ENCODE data around the gene GGN. TPM values are rescaled to one million over a fixed set of nuclear protein-coding genes. Genes with fewer than 3 reads are reported as not detected.

GGN gene
- total RNA-seq, 4 donors from 2014 or later = not detected

DNA sequence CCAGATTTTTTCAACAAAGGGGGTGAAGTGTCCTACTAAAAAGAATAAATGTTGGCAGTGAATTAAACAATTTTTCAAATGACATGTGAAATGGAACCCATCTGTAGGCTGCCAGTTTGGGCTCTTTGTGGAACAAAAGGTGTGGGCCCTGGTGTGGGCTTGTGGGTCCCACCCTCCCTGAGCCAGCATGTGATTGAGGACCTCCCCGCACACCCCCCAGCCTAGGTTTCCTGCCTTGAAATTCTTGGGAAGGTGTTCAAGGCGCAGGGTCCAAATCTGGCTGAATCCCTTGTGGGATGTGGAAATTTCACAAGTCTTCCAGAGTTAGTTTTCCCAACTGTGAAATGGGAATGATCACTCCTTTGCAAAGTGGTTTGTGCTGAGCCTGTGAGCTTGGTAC lies 4.1 kb downstream of the GGN start:
- Histone ChIP-seq H3K27ac (no peak overlapping the region), H3K4me3 (no peak overlapping the region), H3K4me1 (peaks cover 0 to 31% (median 18%) of the 10 kb centered on the region in 4 donors), H3K36me3 (peaks cover 15 to 73% (median 29%) of the 10 kb centered on the region in 3 donors), H3K27me3 (peaks cover 0 to 14% of the 10 kb centered on the region in 2 donors), H3K9me3 (no peaks in the 10 kb centered on the region)
- DNase-seq (ENCODE audit: low spot score in 2 of 2) = no peak
- WGBS, 2 donors = 86 to 94% methylated on average over 2 of the region's 2 CpGs
- no peak for TF ChIP-seq EP300 (IDR thresholded peaks at IDR 0.05)
- no peak for TF ChIP-seq POLR2A (IDR thresholded peaks at IDR 0.05)
- TF ChIP-seq CTCF (IDR thresholded peaks at IDR 0.05) = no peak

GRCh38 chr19:38383184-38383583 lies 4.7 kb downstream of the GGN start:
- H3K4me3 ChIP-seq = no peak overlapping the region
- no peaks in the 10 kb centered on the region for H3K9me3 ChIP-seq
- TF ChIP-seq EP300 (IDR thresholded peaks at IDR 0.05) = no peak
- no peak for TF ChIP-seq POLR2A (IDR thresholded peaks at IDR 0.05)
- TF ChIP-seq CTCF (IDR thresholded peaks at IDR 0.05) = no peak
- peaks cover 0 to 25% (median 16%) of the 10 kb centered on the region in 4 donors for H3K4me1 ChIP-seq
- 83 to 89% methylated on average over 10 of the region's 10 CpGs for WGBS, 2 donors
- no peak overlapping the region for H3K27ac ChIP-seq
- peaks cover 0 to 14% of the 10 kb centered on the region in 2 donors for H3K27me3 ChIP-seq
- no peak for DNase-seq (ENCODE audit: low spot score in 2 of 2)
- H3K36me3 ChIP-seq = peaks cover 15 to 78% (median 29%) of the 10 kb centered on the region in 3 donors

DNA sequence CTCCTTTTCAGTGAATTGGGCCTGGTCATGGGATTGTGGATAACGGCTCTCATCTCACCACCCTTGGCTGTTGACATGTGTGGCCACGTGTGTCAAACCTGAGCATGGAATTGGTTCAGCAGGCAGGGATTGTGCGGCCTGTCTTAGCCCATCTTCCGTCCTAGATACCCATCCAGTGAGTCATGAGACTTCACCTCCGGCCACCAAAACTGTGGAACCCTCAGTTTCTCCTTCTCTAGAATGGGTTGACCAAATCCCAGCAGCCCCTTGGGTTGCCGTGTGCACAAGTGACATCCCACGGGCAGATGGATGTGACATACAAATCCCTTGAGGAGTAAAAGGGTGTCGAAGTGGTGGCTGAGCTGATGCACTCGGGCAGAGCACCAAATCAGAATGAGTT lies 6.7 kb downstream of the GGN start:
- no peak for DNase-seq (ENCODE audit: low spot score in 2 of 2)
- no peaks in the 10 kb centered on the region for H3K9me3 ChIP-seq
- WGBS, 2 donors = 91 to 93% methylated on average over 9 of the region's 9 CpGs
- H3K27ac ChIP-seq = no peak overlapping the region
- H3K4me3 ChIP-seq = no peak overlapping the region
- H3K36me3 ChIP-seq = peaks cover 15 to 99% (median 29%) of the 10 kb centered on the region in 3 donors
- TF ChIP-seq EP300 (IDR thresholded peaks at IDR 0.05) (no peak), POLR2A (IDR thresholded peaks at IDR 0.05) (no peak), CTCF (IDR thresholded peaks at IDR 0.05) (no peak)
- H3K27me3 ChIP-seq = peaks cover 0 to 6% of the 10 kb centered on the region in 2 donors
- H3K4me1 ChIP-seq = peaks cover 0 to 20% (median 7%) of the 10 kb centered on the region in 4 donors

- H3K4me3 ChIP-seq = no peak overlapping the region
- peaks cover 15 to 79% (median 28%) of the 10 kb centered on the region in 3 donors for H3K36me3 ChIP-seq
- H3K9me3 ChIP-seq = no peaks in the 10 kb centered on the region
- H3K27me3 ChIP-seq = no peaks in the 10 kb centered on the region
- H3K27ac ChIP-seq = no peak overlapping the region
- DNase-seq (ENCODE audit: low spot score in 2 of 2) = no peak
- 89 to 92% methylated on average over 10 of the region's 10 CpGs for WGBS, 2 donors
- TF ChIP-seq EP300 (IDR thresholded peaks at IDR 0.05) (no peak), CTCF (IDR thresholded peaks at IDR 0.05) (no peak), POLR2A (IDR thresholded peaks at IDR 0.05) (no peak)
- H3K4me1 ChIP-seq = peaks cover 0 to 25% (median 16%) of the 10 kb centered on the region in 4 donors
Observed at GRCh38 chr19:38378866-38379265, 9.0 kb downstream of the GGN start.

GRCh38 chr19:38377052-38377451 lies 10.8 kb downstream of the GGN start:
- Histone ChIP-seq H3K27me3 (no peaks in the 10 kb centered on the region), H3K4me1 (peaks cover 0 to 25% (median 16%) of the 10 kb centered on the region in 4 donors), H3K36me3 (peaks cover 11 to 61% (median 12%) of the 10 kb centered on the region in 3 donors), H3K9me3 (no peaks in the 10 kb centered on the region), H3K4me3 (no peak overlapping the region), H3K27ac (no peak overlapping the region)
- no peak for TF ChIP-seq CTCF (IDR thresholded peaks at IDR 0.05)
- no peak for TF ChIP-seq POLR2A (IDR thresholded peaks at IDR 0.05)
- TF ChIP-seq EP300 (IDR thresholded peaks at IDR 0.05) = no peak
- 98 to 99% methylated on average over 4 of the region's 4 CpGs for WGBS, 2 donors
- DNase-seq (ENCODE audit: low spot score in 2 of 2) = no peak

Measured in tibial nerve (tissue), 4 donors.